HuH-7 (cell line): ENCODE measurements around the gene CSNK1A1L.
A peak's percentile ranks its signal among the peaks of the same experiment; 100 is the strongest.

Experiments
- DNase-seq: peaks from one replicate; pipeline ENCODE4 v3.0.0; 2011; ENCODE audit warnings: low spot score

CSNK1A1L gene

DNA sequence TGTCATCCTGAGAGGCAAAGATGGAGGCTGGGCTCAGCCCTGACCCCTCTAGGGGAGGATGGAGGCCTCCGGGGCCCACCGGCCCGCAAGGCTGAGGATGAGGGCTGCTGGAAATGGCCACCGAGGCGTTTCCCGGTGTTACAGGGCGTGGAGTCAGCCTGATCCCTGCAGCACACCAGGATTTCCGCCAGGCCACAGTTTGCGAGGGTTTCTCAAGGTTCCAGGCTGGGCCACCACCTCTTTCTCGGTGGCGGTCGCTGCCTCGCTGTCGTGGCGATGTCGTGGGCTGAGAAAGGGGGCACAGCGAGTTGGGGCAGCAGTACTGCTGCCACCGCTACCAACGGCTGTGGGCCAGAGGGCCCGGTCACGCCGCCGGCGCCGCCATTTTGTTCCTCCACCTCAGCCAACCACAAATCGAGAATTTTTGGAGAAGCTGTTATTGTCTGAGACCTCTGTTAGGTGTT is at the start of gene CSNK1A1L:
Gene CSNK1A1L (minus strand): TSS at position 414 of the 464 bp plus-strand sequence. CDS start 408 bp downstream, at position 6.
- DNase-seq: no peak

DNA sequence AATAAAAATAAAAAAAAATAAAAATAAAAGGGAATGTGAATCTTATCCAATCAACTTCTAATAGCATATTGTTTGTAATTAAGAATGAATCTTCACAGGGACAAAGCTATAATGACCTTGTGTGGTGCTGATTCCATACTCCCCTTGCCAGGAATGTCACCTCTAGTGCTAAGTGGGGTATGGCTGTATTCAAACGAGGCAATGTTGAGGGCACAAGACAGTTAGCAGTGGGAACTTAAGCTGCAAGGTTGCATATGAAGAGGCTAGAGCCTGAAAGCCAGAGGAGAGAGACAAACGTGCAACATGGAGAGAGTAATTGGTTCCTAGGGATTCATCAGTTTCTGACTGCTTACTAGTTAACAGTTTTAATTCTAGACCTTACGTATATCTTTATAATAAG is 43.9 kb upstream of the CSNK1A1L start:
- DNase-seq: no peak

DNA sequence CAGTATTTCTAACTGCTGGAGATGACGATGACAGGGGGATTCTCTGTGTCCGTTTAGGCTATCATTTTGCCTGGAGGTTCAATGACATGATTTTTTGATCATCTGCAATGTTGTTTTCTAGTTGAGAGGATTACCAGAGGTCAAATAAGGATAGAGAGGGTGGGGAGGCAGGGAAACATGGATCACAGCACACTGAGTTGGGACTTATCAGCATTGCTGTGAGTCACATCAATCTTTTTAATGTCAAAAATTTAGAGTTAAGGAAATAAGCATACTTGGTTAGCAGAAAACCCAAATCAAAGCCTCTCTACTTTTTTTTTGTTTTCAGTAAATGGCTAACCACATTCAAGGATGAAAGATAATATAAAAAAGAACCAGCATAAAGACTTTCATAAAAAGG is 43.0 kb upstream of the CSNK1A1L start:
- no peak for DNase-seq

DNA sequence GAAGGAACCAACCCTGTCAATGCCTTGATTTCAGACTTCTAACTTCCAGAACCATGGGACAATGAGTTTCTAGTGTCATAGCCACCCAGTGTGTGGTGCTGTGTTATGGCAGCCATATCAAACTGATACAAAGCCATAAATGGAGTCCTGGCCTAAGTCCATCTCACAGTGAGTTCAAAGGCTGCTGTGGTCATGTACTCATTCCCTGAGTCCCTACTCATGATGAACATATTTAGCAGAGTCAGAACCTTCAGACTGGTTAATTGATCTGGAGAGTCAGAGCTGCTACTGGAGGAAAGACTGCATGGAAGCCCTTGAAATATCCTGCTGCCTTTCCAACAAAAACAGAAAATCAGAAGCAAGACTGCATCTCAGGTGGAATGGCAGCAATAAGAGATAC is 39.2 kb upstream of the CSNK1A1L start:
- no peak for DNase-seq

DNA sequence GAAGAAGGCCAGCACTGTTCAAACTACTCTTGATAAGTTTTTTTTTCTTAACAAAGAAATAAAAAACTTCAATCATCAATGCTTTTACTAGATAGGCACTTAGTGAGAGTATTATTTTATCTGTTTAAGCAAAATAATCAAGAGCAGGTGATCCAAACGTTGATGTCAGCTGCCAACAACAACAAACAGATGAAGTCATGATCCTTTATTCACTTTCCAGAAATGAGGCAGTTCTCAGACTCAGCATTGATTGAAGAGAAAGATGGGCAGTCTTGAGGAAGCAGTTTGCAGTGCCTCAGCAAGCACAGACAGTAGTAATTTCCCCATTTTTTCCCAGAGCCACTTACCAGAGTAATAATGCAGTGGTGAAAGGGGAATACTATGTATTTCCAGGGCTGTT is 38.4 kb upstream of the CSNK1A1L start:
- no peak for DNase-seq

DNA sequence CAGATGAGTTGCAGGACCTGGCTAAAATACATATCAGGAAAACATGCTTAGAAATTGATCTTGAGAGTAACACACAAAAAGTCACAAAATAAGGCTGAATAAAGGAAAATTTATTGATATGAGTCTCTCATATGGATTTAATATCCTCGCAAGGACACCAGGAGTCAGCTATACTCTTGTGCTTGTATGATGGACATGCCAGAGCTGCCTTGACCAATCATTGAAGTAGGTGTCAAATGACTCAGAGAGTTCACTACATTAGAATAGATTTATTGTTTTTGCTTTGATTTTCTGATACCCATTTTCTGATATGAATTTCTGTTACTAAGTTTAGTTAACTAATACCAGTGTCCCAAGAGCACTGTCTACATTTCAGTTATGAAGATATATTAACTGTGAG is 37.4 kb upstream of the CSNK1A1L start:
- DNase-seq: no peak

DNA sequence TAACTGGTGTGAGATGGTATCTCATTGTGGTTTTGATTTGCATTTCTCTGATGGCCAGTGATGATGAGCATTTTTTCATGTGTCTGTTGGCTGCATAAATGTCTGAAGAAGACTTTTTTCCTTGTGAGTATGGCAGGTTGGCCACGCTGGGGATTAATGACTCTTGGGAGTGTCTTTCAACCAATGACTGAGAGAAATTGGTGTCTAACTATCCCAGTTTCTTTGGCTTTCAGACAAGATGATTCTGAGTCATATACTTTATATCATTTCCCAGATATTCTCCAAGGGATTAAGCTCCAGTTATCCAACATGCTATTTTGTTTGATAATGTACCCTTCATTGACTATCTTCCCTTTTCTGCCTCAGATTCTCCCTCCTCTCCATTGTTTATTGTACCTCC is 35.5 kb upstream of the CSNK1A1L start:
- no peak for DNase-seq

DNA sequence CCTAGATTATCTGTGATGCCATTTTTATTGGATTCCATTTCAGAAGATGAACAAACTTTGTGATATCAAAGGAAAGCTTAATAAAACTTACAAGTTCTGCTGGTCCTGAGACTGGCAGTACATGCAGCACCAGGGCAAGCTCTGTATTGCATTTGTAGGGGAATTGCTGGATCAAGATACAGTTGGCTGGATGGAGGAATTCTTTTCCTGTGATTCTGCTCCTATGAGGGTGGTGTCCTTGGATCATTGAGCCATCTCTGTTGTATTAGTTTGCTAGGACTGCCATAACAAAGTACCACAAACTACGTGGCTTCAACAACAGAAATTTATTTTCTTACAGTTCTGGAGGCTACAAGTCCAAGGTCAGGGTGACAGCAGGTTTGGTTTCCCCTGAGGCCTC is 33.9 kb upstream of the CSNK1A1L start:
- no peak for DNase-seq

DNA sequence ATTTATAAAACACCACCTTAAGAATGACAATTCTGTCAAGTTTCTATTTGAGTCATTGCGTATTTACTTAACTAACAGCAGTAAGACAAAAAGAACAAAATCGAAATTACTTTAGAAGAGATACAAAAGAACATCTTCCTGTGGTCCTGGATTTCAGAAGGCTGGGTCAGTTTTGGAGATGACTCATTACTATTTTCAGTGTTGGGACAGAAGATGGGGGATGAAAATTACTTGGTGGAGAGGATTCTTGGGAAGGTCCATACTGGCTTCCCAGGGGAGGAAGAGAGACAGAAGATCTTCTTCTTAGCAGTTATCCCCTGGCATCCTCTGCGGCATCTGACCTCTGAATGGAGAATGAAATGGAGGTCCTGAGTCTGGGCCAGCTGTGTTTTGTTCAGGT is 33.5 kb upstream of the CSNK1A1L start:
- DNase-seq: no peak

DNA sequence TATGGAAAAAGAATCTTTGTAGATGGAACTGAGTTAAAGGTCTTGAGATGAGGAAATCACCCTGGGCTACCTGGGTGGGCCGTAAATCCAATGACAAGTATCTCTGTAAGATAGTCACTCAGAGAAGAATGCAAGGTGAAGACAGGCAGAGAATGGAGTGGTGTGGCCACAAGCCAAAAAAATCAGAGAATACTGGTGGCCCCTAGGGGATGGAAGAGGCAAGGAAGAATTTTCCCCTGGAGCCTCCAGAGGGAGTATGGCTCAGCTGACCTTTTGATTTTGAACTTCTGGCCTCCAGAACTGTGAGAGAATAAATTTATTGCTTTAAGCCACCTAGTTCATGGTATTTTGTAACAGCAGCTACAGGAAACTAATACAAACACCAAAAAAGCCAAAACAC is 32.7 kb upstream of the CSNK1A1L start:
- DNase-seq: no peak

DNA sequence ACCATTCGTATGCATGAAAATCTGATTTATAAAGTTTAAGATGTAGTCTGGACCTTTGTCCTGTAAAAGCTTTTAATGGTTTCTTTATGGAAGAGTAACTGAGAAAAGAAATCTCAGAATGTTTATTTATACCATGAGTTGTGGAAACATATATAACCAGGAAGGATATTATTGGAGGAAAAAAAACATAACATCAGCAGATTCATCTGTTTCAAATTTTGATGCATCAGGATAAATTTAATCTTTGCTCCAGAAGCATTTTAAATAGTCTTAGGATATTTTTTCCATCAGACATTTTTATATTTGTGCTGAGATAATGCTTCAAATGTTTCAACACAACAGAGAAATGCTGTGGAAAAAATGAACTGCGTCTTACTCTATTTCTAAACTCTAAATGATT is 31.2 kb upstream of the CSNK1A1L start:
- DNase-seq: no peak

DNA sequence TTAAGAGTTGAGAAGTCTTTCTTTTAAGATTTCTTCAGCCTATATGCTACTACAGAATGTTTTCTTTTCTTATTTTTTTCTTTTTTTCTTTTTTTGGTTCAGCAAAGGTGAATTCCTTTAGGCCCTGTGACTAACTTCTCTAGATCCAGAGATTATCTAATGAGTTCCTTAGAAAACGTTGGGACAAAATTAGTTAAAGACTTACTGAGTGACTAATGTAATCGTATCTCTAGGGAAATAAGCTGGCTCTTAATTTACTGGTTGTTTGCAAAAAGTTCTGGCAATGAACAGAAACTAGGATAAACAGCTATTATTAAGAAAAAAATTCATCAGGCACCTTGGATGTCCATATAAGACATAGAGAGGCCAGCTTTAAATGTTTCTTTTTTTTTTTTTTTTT is 30.7 kb upstream of the CSNK1A1L start:
- no peak for DNase-seq

DNA sequence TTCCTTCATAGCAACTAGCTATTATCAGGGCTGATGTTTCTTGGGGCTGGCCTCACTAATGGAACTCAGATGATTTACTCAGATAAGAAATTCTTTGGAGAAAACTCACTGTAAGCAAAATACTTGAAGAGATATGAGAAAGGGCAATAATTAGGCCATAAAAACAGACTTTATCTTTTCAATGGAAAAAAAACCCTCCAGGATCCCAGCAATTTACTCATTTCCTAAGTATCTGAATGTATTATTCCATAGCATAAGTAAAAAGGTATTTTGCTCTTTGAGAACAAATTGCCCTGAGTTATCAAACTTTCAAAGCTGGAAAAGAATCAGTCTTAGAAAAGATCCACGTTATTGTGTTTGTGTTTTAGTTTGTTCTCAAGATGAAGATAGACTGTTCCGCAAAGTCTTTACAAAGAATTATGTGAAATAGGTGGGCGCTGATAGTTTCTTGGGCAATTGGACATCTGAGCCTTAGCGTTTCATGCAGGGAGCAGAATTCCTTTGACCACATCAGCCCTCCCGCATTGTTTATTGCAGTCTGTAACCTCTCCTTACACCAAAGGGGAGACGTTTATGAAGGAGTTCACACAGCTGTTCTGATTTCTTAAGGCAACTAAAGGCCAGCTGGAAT is 29.1 kb upstream of the CSNK1A1L start:
- no peak for DNase-seq

DNA sequence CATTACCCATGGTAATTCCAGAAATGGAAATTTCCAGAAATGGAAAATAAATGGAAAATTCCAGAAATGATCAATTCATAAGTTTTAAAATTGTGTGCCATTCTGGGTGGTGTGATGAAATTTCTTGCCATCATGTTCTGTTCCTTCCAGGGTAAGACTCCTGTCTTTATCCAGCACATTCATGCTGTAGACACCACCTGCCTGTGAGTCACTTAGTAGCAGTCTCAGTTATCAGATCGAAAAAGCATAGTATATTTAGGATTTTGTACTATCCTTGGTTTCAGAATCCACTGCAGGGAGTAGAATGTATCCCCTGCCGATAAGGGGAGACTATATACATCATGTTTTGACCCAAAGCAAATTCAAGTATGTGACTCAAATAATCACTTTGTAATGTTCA is 26.7 kb upstream of the CSNK1A1L start:
- no peak for DNase-seq

DNA sequence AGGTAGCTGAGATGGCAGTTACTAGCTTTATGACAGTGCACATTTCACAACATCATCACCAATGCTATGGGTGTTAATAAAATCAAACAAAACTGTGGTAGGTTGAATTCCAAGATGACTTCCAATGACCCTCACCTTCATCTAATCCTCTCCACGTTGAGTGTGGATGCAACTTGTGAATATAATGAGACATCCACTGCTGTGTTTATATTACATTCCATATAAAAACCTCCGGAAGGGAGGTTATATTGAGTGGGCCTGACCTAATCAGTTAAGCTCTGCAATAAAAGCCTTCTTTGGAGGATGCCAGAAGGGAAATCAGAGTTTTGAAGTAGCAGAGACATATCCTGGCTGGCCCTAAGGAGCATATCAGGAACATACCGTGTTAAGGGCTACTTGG is 25.6 kb upstream of the CSNK1A1L start:
- DNase-seq: no peak

DNA sequence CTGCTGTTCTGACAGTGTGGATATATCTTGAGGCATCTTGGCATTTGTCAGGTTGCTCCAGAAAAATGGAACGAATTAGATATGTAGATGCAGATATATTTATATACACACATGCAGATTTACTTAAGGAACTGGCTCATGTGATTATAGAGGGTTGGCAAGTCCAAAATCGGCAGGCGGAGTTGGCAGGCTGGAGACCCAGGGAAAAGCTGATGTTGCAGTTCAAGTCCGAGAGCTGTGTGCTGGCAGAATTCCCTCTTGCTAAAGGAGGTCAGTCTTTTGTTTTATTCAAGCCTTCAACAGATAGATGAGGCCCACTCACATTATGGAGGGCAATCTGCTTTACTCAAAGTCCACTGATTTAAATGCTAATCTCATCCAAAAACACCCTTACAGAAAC is 24.4 kb upstream of the CSNK1A1L start:
- DNase-seq: no peak

DNA sequence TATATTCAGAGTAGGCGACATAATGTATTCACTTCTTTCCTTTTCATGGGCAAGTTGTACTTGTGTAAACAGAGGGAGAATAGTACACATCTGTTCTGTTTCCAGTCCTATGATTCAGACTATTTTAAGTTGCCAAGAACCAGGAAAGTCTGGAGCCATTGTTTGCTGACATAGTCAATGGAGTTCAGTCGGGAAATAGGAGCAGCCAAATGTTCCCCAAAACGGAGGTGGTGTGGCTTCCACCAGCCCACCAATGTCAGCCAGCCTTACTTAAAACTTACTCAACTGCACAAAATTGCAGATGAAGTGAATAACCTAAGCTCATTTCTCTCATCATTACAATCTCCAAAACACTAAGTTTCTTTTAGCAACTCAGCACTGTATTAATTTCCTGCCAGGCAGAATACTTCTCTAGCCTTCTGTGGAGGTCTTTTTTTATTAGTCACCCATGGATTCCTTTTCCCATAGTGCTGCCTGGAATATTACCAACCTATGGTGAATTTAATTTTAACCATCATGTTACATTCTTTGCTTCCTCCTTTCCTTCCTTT is 22.3 kb upstream of the CSNK1A1L start:
- DNase-seq: no peak

DNA sequence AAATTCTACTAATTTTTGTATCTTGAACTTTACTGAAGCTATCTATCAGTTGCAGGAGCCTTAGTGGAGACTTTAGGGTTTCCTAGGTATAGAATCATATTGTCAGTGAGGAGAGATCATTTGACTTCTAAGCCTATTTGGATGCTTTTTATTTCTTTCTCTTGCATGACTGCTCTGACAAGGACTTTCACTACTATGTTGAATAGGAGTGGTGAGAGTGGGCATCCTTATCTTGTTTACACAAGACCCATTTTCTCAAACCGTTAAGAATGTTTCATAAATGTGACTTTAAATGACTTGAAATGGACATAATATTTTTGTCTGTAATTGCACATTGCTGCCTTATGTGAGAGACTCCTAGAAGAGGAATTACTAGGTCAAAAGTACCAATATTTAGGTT is 17.9 kb upstream of the CSNK1A1L start:
- DNase-seq: no peak

DNA sequence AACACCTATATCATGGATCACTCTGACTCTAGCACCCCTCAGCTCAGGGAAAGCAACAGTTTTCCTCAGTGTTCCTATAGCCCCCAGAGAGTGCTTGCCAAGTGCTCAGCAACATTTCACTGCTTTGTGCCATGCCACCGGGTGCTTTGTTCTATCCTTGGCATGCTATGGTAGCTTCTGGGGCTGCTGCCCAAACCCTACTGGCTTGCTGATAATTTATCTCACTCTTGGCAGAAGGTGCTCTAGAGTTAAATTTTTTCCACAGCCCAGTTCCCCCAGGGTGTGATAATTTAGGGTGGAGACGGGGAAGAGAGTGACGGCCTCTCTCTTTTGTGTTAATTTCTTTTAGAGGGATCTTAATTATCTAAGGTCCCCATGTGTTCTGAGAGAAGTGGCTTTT is 12.6 kb upstream of the CSNK1A1L start:
- no peak for DNase-seq

DNA sequence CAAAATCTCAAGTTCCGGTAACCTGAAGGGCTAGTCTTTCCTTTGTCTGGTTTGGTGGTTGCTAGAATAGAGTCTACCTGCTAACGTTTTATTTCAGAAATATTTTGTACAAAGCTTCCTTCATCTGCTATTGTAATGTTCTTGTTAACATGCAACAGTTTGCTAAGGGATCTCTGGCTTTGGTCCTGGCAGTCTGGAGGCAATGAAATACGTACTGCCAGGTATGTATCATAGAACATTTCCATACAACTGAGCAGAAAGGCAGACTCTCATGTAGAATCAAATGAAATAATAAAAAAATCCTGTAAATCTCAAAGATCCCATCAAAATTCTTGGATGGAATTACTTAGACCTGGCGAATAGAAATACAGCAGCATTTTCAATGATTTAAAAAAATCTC is 8.8 kb upstream of the CSNK1A1L start:
- no peak for DNase-seq

DNA sequence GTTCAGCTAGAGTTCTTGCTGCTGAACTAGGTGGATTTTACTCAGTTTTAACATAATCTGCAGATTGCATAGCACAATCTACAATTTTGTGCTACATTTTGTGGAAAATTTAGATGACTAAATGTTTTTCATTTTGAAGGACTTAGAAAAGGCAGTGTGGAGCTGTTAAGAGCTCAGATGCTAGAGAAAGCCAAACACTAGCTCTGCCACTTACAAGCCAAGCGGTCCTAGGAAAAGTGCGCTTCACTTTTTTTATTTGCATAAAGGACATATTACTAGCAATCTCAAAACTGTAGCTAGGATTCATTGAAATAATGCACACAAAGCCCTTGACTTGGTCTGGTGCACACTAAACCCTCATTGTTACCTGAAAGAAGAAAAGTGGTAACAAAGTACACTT is 8.1 kb upstream of the CSNK1A1L start:
- DNase-seq: no peak

DNA sequence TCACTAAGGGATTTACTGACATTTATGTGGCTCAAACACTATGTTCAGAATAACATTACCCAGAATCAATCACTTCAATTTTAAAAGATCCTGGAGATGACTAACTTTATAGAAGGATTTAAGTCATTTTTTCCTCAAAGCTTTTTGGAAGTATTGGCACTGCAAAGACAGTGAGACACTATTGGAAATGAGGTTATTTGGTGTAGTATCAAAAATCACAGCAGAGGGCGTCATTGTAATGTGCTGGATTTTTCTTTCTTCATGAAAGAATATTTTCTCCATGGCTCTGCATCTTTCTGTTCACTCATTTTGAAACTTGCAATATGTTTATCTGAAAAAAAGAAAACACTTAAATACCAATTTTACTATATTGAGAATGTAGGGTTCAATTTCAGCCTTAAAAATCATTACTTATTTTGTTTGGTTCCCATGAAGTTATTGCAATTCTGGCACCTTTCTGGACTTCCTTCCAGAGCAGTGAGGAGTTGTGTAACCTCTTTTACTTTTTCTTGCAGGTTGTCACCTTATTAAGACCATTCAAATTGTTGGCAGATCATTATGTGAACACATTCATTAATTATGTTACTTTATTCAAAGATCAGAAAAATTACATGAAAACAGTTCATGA is 3.7 kb upstream of the CSNK1A1L start:
- peak; percentile 7 for DNase-seq

DNA sequence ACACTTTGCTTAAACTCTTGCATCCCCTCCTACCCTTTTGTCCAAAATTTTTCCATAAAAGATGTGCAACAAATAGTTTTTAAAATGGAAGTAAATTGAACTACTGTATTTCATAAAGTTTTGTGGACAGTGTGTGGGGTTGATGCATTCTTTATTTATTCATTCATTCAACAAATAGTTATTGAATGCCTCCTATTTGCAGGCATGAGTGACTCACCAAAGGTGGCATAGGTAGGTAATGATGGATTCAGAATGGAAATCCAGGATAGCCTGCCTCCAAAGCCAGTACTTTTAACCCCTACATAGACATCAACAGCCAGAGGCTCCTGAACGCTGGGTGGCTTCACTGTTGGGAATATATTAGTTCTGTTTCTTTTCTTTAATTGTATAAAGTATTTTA is 2.4 kb upstream of the CSNK1A1L start:
- DNase-seq: no peak

DNA sequence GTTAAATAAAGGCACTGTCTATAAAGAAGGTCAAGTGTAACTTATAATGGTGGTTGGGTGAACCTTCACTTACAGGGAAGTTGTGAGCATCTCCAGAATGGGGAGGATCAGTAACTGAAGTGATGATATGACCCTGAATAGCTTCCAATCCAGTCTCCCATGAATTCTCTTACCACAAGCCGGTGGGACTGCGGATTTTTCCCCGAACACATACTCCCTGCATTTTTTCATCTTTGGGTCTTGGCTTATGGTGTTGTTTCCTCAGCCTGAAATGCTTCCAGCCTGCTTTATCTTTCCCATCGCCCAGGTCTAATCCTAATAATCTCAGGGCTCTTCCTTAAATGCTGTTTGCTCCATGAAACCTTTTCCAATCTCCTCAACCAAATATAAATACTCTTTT is 2.0 kb upstream of the CSNK1A1L start:
- DNase-seq: no peak
